Measurements from ENCODE around the gene SLC12A9.

Gene SLC12A9

DNA sequence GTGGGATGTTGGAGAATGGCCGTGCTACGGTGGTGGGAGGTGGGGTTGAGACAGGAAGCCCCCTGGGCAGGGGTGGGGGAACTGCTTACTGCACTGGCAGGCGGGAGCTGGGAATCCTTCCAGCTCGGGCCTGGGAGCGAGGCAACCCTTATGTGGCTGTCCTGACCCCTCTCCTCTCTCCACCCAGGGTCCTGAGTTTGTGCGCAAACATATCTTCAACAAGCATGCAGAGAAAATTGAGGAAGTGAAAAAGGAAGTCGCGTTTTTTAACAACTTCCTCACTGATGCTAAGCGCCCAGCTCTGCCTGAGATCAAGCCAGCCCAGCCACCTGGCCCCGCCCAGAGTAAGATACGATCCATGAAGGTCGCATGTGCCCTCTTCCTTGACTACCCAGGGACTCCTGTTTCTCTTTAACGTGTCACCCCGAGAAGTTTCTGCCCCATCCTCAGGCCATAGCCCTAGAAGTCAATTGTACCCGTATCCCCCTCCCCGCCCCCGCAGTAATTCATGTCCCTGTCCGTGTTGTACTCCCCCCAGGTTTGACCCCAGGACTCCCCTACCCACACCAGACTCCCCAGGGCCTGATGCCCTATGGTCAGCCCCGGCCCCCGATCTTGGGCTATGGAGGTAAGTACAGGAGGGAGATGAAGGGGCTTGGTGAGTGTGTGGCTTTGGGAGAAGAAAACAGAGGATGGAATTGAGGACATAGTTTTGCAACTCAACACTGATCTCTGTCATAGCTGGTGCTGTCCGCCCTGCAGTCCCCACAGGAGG, 35.2 kb downstream of the SLC12A9 start:
- no peak for DNase-seq (ENCODE audit: low read depth in 2 of 2)
- H3K4me3 ChIP-seq (replicated peaks in 1 of 2; ENCODE audit: low read depth in 2 of 2, low read length in 2 of 2) = no peak overlapping the region
- TF ChIP-seq CTCF (IDR thresholded peaks at IDR 0.05; ENCODE audit: low read depth, low read length) = no peak

GRCh38 chr7:100888291-100888987, 35.9 kb downstream of the SLC12A9 start:
- no peak for TF ChIP-seq CTCF (IDR thresholded peaks at IDR 0.05; ENCODE audit: low read depth, low read length)
- H3K4me3 ChIP-seq (replicated peaks in 1 of 2; ENCODE audit: low read depth in 2 of 2, low read length in 2 of 2) = peak overlapping the region; percentile 57 to 69

GRCh38 chr7:100888988-100889750, 36.7 kb downstream of the SLC12A9 start, which contains the start of gene UFSP1:
Gene UFSP1, minus strand, starts transcription at chr7:100889715. Its CDS starts 444 bp downstream, at chr7:100889271.
- no peak for TF ChIP-seq CTCF (IDR thresholded peaks at IDR 0.05; ENCODE audit: low read depth, low read length)

More at GRCh38 chr7:100888291-100888987, 35.9 kb downstream of the SLC12A9 start:
- no peak for DNase-seq (ENCODE audit: low read depth in 2 of 2)

DNA sequence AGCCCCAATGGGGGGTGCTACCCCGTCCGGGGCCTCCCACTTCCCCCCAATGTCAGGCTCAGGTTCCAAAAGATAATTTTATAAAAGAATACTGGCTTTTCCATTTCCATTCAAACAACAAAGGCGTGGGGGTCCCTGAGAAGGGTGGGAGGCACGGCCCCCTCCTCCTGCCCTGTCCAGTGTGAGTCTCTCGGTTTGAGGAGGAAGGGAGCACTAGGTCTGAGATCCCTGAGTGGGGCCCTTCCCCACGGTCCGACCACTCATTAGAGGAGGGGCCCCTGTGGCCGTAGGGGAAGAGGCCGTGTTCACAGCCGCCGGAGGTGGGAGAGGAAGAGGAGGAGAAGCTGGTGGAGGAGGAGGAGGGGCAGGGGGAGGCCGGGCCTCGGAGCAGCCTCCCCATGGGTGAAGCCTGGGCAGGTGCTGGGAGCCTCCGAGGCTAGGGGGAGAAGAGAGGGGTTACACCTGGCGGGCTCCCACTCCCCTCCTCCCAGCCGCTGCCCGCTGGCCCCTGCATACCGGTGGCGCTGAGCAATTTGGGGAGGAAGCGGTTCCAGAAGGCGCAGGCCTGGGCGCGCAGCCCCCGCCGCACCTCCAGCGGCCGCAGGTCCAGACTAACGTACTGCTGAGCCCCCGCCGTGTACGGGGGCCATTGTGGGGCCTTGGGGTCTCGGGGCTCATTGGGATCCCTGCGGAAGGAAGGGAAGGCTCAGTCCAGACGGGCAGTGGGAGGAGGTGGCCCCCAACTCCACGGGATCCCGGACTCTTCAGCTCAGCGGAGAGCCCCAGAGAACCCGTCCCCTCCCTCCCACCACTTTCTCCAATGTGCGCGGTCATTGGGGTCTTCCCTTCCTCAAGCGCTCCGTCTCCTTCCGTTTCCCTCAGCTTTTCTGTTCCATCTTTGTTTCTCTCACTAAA, 38.4 kb downstream of the SLC12A9 start:
- peak overlapping the region; percentile 46 to 56 for H3K4me3 ChIP-seq (replicated peaks in 1 of 2; ENCODE audit: low read depth in 2 of 2, low read length in 2 of 2)
- no peak for TF ChIP-seq CTCF (IDR thresholded peaks at IDR 0.05; ENCODE audit: low read depth, low read length)
- no peak for DNase-seq (ENCODE audit: low read depth in 2 of 2)

More at GRCh38 chr7:100888988-100889750, 36.7 kb downstream of the SLC12A9 start, which contains the start of gene UFSP1:
- H3K4me3 ChIP-seq (replicated peaks in 1 of 2; ENCODE audit: low read depth in 2 of 2, low read length in 2 of 2) = peak within 1 kb of the TSS; percentile 57 to 69
- DNase-seq (ENCODE audit: low read depth in 2 of 2) = no peak

- peak in 1 of 2 donors; percentile 66 for DNase-seq (ENCODE audit: low read depth in 2 of 2)
- no peak for TF ChIP-seq CTCF (IDR thresholded peaks at IDR 0.05; ENCODE audit: low read depth, low read length)
Measured at GRCh38 chr7:100891568-100892247, 39.2 kb downstream of the SLC12A9 start.

More at GRCh38 chr7:100891568-100892247, 39.2 kb downstream of the SLC12A9 start:
- H3K4me3 ChIP-seq (replicated peaks in 1 of 2; ENCODE audit: low read depth in 2 of 2, low read length in 2 of 2) = no peak overlapping the region
